ENCODE results near the gene TVP23B.
"Not testable (repeated sequence)": the region's sequence is repeated elsewhere in the genome, so short reads cannot be mapped to it uniquely, and the experiment has no call there.

Gene TVP23B

DNA sequence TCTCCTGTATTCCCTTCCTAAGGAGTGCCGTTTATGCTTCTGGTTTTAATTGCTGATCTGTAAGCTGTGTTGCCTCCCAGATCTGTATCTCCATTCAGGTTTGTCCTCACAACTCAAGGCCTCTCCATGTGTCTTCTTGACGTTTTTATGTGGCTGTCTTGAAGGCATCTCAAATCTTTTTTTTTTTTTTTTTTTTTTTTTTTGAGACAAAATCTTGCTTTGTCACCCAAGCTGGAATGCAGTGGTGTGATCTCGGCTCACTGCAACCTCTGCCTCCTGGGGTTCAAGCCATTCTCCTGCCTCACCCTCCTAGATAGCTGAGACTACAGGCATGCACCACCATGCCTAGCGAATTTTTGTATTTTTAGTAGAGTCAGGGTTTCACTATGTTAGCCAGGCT is 13.9 kb downstream of the TVP23B start:
- not testable (repeated sequence) for ATAC-seq

GRCh38 chr17:18796887-18797286 is 15.9 kb downstream of the TVP23B start:
- ATAC-seq, result not testable (repeated sequence)

- not testable (repeated sequence) for ATAC-seq
Measured at GRCh38 chr17:18803458-18804245, 22.7 kb downstream of the TVP23B start.

DNA sequence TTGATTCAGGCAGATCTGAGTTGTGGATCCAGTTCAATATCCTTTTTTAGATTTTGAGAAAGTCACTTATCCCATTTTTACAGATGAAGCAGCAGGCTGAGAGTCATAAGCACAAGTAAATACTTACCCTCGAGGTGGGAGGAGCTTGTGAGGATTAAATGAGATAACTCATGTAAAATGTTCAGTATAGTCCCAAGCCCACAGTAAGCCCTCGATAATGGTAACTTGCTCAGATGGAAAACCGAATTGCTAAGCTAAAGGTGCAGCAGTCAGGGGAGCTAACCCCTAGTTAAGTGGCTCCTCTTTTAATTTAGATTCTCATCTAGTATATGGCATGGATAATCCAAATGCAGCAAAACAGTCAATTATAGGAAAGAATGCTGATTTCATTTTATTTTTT is 34.9 kb downstream of the TVP23B start:
- ATAC-seq, result not testable (repeated sequence)

- peak; percentile 60 to 62 for ATAC-seq
Measured at GRCh38 chr17:18816489-18817371, 35.7 kb downstream of the TVP23B start.

DNA sequence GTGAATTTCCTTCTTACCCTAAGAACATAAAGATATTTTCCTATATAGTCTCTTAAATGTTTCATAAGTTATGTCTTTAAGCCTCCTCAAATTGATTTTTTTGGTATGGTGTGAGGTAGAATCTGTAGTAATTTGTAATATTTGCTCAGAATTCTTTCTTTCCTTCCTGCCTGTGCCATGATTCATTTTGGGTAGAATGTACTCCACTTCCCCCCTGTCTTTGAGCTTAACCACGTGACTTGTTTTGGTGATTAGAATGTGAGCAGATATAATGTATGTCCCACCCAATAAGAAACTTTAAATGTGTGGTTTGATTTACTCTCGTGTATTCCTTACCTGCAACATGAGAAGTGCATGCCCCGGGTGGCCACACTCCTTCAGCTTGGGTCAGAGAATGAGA is 40.4 kb downstream of the TVP23B start:
- ATAC-seq, result not testable (repeated sequence)

DNA sequence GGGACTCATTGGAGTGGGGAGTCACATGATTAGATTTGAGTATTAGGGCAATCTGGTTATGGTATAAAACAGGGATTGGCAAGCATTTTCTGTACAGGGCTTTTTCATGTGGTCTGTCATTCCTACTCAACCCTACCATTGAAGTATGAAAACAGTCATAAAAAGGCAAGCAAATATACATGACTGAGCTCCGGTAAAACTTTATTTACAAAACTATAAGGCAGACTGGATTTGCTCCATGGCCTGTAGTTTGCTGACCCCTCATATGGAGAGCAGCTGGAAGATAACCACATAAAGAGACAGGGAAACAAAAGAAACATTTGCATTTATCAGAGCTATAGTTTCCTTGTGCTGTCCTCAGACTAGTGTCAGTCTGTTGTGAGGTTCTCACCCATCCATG is 46.6 kb downstream of the TVP23B start:
- not testable (repeated sequence) for ATAC-seq

DNA sequence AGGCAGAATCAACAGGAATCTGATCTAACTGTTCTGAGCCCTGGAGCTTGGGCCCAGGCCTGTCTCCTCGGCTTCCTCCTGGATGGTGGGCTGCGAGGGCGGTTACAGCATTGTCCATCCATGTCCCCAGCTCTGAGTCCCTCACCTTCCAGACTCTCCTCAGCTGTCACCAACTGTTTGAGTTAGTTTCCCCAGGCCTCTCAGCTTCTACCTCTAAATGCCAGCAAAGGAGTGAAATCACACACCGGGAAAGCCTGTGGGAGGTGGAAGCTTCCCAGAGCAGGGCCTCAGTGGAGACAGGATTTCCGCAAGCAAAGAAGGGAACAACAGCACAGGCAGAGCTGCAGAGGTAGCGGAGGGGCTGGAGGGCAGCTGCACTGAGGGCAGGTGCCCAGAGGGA is 67.5 kb downstream of the TVP23B start:
- no peak for ATAC-seq

DNA sequence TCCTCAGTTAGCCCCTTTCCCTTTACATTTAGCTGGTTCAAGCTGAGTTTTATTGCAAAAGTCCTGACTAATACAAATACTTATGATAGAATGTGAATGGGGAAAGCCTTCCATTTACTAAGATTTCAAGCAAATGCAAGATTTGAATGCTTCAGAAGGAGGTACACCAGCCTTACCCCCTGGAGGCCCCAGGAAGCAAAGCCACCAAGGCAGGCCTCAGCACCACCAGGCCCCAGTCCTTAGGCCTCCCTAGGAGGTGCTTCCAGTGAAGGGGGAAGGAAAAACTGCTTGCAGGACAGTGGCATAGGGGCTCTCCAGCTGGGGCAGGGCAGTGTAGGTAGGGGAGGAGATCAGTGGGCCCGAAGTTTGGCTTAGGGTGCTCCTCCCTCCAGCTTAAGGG is 69.7 kb downstream of the TVP23B start:
- no peak for ATAC-seq

DNA sequence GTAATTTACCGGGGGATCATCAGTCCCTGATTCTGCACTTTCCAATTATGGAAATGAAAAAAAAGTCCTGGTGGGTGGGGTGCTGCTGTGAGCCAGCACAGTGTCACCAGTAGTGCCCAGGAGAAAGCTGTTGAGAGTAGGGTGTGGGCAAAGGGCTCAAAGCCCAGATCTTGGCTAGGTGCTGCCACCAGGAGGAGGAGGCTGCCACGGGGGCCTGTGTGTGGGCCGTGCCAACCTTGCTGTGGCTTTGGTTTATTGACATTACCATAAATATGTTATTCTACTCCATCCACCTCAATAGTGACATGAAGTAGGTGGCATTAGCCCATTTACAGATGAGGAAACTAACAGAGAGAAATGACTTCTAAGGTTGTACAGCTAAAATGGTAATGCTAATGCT is 70.2 kb downstream of the TVP23B start:
- no peak for ATAC-seq

- ATAC-seq, result no peak
Measured at GRCh38 chr17:18854956-18855355, 74.0 kb downstream of the TVP23B start.

- peak; percentile 86 to 89 for ATAC-seq
Measured at GRCh38 chr17:18855831-18856569, 75.0 kb downstream of the TVP23B start.

Measured in activated CD4-positive, CD25-positive, alpha-beta regulatory T cell treated with anti-CD3 and anti-CD28 coated beads, Interleukin-2, amount 50 U/mL, for 24 hours (primary cell).